Brain microvascular endothelial cell (primary cell): ENCODE measurements around the gene SEL1L3.

Source experiments
- DNase-seq: peaks from one replicate; pipeline ENCODE4 v3.0.0-alpha.2; 2020
- H3K27ac ChIP-seq: fragments of 250-450 bp; sonication (Bioruptor Pico); 2 replicates; pipeline ENCODE4 v1.5.1; 2020; ENCODE audit warnings: mild to moderate bottlenecking, moderate library complexity
- H3K27me3 ChIP-seq: fragments of 250-450 bp; sonication (Bioruptor Pico); replicated peaks from 2 replicates; pipeline ENCODE4 v1.5.1; 2020; ENCODE audit warnings: mild to moderate bottlenecking
- H3K36me3 ChIP-seq: fragments of 250-450 bp; sonication (Bioruptor Pico); replicated peaks from 2 replicates; pipeline ENCODE4 v1.5.1; 2020; ENCODE audit warnings: mild to moderate bottlenecking
- H3K4me3 ChIP-seq: 2 replicates; pipeline ENCODE4 v1.5.1; 2011; ENCODE audit warnings: low read depth, mild to moderate bottlenecking, control low read depth, low read length, moderate library complexity
- in situ Hi-C: cut with HindIII; loops from 2 replicates; pipeline ENCODE4 v1.10.0; 2017; ENCODE audit warnings: low sequenced_read_pairs, low pct_ligation_motif_present
- TF ChIP-seq, protein P1 (sequence below): IDR thresholded peaks from 2 replicates; pipeline ENCODE4 v1.5.1; 2011; ENCODE audit warnings: low read depth, mild to moderate bottlenecking, moderate library complexity, low read length, control low read depth, inconsistent platforms; ENCODE audit errors: missing control alignments

Gene SEL1L3

GRCh38 chr4:25826074-25826752, 36.6 kb downstream of the SEL1L3 start:
- in situ Hi-C loops: no loop called here
- Histone ChIP-seq H3K27ac (no peak overlapping the region), H3K27me3 (no peaks in the 10 kb centered on the region), H3K36me3 (no peaks in the 10 kb centered on the region), H3K4me3 (no peak overlapping the region)
- no peak for DNase-seq
- TF ChIP-seq, protein P1, sequence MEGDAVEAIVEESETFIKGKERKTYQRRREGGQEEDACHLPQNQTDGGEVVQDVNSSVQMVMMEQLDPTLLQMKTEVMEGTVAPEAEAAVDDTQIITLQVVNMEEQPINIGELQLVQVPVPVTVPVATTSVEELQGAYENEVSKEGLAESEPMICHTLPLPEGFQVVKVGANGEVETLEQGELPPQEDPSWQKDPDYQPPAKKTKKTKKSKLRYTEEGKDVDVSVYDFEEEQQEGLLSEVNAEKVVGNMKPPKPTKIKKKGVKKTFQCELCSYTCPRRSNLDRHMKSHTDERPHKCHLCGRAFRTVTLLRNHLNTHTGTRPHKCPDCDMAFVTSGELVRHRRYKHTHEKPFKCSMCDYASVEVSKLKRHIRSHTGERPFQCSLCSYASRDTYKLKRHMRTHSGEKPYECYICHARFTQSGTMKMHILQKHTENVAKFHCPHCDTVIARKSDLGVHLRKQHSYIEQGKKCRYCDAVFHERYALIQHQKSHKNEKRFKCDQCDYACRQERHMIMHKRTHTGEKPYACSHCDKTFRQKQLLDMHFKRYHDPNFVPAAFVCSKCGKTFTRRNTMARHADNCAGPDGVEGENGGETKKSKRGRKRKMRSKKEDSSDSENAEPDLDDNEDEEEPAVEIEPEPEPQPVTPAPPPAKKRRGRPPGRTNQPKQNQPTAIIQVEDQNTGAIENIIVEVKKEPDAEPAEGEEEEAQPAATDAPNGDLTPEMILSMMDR: no peak

DNA sequence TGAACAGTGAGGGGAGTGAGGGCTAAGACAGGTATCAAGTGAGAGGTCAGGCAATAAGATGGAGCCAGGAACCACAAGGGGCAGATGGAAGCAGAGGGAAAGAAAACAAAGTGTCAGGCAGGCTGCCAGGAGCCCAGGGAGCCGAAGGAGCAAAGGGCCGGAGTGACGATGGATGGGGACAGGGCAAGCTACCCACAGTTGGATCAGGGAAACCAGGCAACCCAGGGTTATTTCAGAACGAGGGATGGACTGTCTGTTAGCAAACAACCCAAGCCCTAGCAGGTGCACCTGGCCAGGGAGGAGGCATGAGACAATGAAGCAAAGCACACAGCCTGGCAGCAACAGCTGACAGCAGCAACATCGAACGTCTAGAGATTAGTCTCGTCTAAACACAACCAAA, 39.2 kb downstream of the SEL1L3 start:
- Histone ChIP-seq H3K27ac (no peak overlapping the region), H3K27me3 (no peaks in the 10 kb centered on the region), H3K36me3 (no peaks in the 10 kb centered on the region), H3K4me3 (no peak overlapping the region)
- TF ChIP-seq, protein P1: no peak
- in situ Hi-C loops: no loop called here
- DNase-seq: no peak

DNA sequence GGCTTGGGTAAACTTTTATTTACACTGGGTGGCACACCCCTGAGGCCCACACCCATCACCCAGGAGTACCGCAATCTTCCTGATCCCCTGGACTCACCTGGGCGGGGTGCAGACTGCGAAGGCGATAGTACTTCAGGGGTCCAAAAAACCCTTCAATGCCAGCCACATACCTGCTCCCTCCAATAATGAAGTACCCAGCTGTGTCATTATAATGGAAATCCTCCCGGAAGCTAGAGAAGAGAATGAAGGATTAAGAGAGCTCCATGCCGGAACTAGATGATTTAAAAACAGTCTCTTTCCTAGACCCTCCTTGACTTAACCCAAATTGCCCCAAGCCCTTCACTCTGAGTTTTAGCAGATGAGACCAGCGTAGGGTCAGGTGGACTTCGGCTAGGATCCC, 40.9 kb downstream of the SEL1L3 start:
- in situ Hi-C loops: no loop called here
- Histone ChIP-seq H3K36me3 (no peaks in the 10 kb centered on the region), H3K27me3 (no peaks in the 10 kb centered on the region), H3K27ac (no peak overlapping the region), H3K4me3 (no peak overlapping the region)
- no peak for DNase-seq
- TF ChIP-seq, protein P1: no peak

GRCh38 chr4:25821267-25821666, 41.5 kb downstream of the SEL1L3 start:
- DNase-seq: no peak
- no peaks in the 10 kb centered on the region for H3K27me3 ChIP-seq
- TF ChIP-seq, protein P1: no peak
- H3K27ac ChIP-seq: no peak overlapping the region
- H3K36me3 ChIP-seq: no peaks in the 10 kb centered on the region
- in situ Hi-C loops: no loop called here
- no peak overlapping the region for H3K4me3 ChIP-seq

GRCh38 chr4:25818876-25819275, 43.9 kb downstream of the SEL1L3 start:
- TF ChIP-seq, protein P1: no peak
- H3K27me3 ChIP-seq: no peaks in the 10 kb centered on the region
- no peak for DNase-seq
- no peaks in the 10 kb centered on the region for H3K36me3 ChIP-seq
- no peak overlapping the region for H3K27ac ChIP-seq
- H3K4me3 ChIP-seq: no peak overlapping the region
- in situ Hi-C loops: no loop called here

GRCh38 chr4:25818371-25818871, 44.4 kb downstream of the SEL1L3 start:
- no peaks in the 10 kb centered on the region for H3K36me3 ChIP-seq
- TF ChIP-seq, protein P1: no peak
- in situ Hi-C loops: no loop called here
- no peak for DNase-seq
- H3K27me3 ChIP-seq: no peaks in the 10 kb centered on the region
- no peak overlapping the region for H3K4me3 ChIP-seq
- H3K27ac ChIP-seq: no peak overlapping the region
